Right lung (tissue), 5 donors: Measurements from ENCODE around the gene LRRC10. TPM values are rescaled to one million over a fixed set of nuclear protein-coding genes. Genes with fewer than 3 reads are reported as not detected.
"Not testable (repeated sequence)": the region's sequence is repeated elsewhere in the genome, so short reads cannot be mapped to it uniquely, and the experiment has no call there.

Source experiments
- DNase-seq, 2 donors: peaks; one replicate each; pipeline ENCODE4 v3.0.0-alpha.2; 2013
- polyA plus RNA-seq, 5 donors: library from polyadenylated mRNA; unstranded; fragments of 120-200 nt; gene quantifications; one replicate each; pipeline versions ENCODE4 v1.2.1 to v1.2.3, GENCODE V29; 2013; ENCODE audit warnings: inconsistent platforms in 1 of 5, low replicate concordance in 1 of 5; ENCODE audit not compliant: insufficient read length in 5 of 5, insufficient read depth in 1 of 5

LRRC10 gene
- polyA plus RNA-seq, 5 donors = not detected

- no peak for DNase-seq
These were observed 8.3 kb upstream of the LRRC10 start for GRCh38 chr12:69619050-69619449.

GRCh38 chr12:69616025-69616424, 5.3 kb upstream of the LRRC10 start:
- no peak for DNase-seq

- no peak for DNase-seq
These were observed 2.6 kb upstream of the LRRC10 start for GRCh38 chr12:69613351-69613750.

- no peak for DNase-seq
These were observed 581 bp downstream of the LRRC10 start for GRCh38 chr12:69610126-69610525.

GRCh38 chr12:69608114-69608513, 2.6 kb downstream of the LRRC10 start:
- no peak for DNase-seq

- DNase-seq = not testable (repeated sequence)
These were observed 6.4 kb downstream of the LRRC10 start for GRCh38 chr12:69604275-69604674.

- DNase-seq = not testable (repeated sequence)
These were observed 7.2 kb downstream of the LRRC10 start for GRCh38 chr12:69603556-69603955.

GRCh38 chr12:69602954-69603353, 7.8 kb downstream of the LRRC10 start:
- DNase-seq = no peak

- DNase-seq = no peak
These were observed 8.6 kb downstream of the LRRC10 start for GRCh38 chr12:69601962-69602685.

- DNase-seq = no peak
These were observed 9.9 kb downstream of the LRRC10 start for GRCh38 chr12:69600804-69601203.

GRCh38 chr12:69598174-69598753, 12.4 kb downstream of the LRRC10 start:
- no peak for DNase-seq

GRCh38 chr12:69595689-69596088, 15.0 kb downstream of the LRRC10 start:
- no peak for DNase-seq

- no peak for DNase-seq
These were observed 21.6 kb downstream of the LRRC10 start for GRCh38 chr12:69589082-69589481.

- DNase-seq = no peak
These were observed 22.2 kb downstream of the LRRC10 start for GRCh38 chr12:69588527-69588926.

- peak; percentile 97 to 98 for DNase-seq
These were observed 25.3 kb downstream of the LRRC10 start, which contains the start of gene CCT2 for GRCh38 chr12:69585189-69586062. Gene CCT2, plus strand, starts transcription at chr12:69585459. Its CDS starts 63 bp downstream, at chr12:69585522.

- DNase-seq = no peak
These were observed 27.5 kb downstream of the LRRC10 start for GRCh38 chr12:69583203-69583602.

- DNase-seq = no peak
These were observed 30.6 kb downstream of the LRRC10 start for GRCh38 chr12:69580074-69580473.

- DNase-seq = no peak
These were observed 31.7 kb downstream of the LRRC10 start for GRCh38 chr12:69579029-69579428.

GRCh38 chr12:69578283-69578682, 32.4 kb downstream of the LRRC10 start:
- no peak for DNase-seq

GRCh38 chr12:69575346-69575745, 35.4 kb downstream of the LRRC10 start:
- DNase-seq = no peak

- peak in 1 of 2 donors; percentile 45 for DNase-seq
These were observed 39.9 kb downstream of the LRRC10 start for GRCh38 chr12:69570545-69571399.
